Keratinocyte (primary cell): ENCODE data around the gene RAB3D. TPM values are rescaled to one million over a fixed set of nuclear protein-coding genes. Genes with fewer than 3 reads are reported as not detected.

Experiments used
- DNase-seq: peaks from one replicate; pipeline ENCODE4 v3.0.0-alpha.2; 2011; ENCODE audit warnings: low read depth, missing footprints, low spot score
- FAIRE-seq: peaks from 2 replicates; lab custom pipeline; 2011; peaks lifted over from hg19 to GRCh38; lab: Jason Lieb, UNC
- H2AFZ ChIP-seq: 2 replicates; pipeline ENCODE4 v1.6.0; 2012; ENCODE audit warnings: low read length, control low read depth, inconsistent platforms; ENCODE audit not compliant: control insufficient read depth
- H3K27ac ChIP-seq: 2 replicates; pipeline ENCODE4 v1.5.1; 2011; ENCODE audit warnings: low read length; ENCODE audit not compliant: control insufficient read depth, insufficient read depth
- H3K27me3 ChIP-seq: 3 replicates; pipeline ENCODE4 v1.6.0; 2011; ENCODE audit warnings: low read length; ENCODE audit not compliant: control insufficient read depth, insufficient read depth; ENCODE audit errors: extremely low read depth
- H3K36me3 ChIP-seq, 2 experiments: 2 replicates in 1 of 2; 3 replicates in 1 of 2; pipeline ENCODE4 v1.5.1; 2011; ENCODE audit warnings: low read length in 2 of 2, mild to moderate bottlenecking in 1 of 2; ENCODE audit not compliant: control insufficient read depth in 2 of 2, insufficient read depth in 2 of 2; ENCODE audit errors: extremely low read depth in 1 of 2
- H3K4me1 ChIP-seq: 3 replicates; pipeline ENCODE4 v1.5.1; 2011; ENCODE audit warnings: low read length; ENCODE audit not compliant: control insufficient read depth, insufficient read depth; ENCODE audit errors: extremely low read depth
- H3K4me2 ChIP-seq: 3 replicates; pipeline ENCODE4 v1.6.0; 2011; ENCODE audit warnings: low read depth, low read length; ENCODE audit not compliant: control insufficient read depth, insufficient read depth; ENCODE audit errors: extremely low read depth
- H3K4me3 ChIP-seq, 3 experiments: fragments of 200-600 bp in 1 of 3; sonication (generic) in 1 of 3; 2 replicates in 2 of 3; 3 replicates in 1 of 3; pipeline ENCODE4 v1.5.1; 2011 to 2016; ENCODE audit warnings: low read length in 3 of 3, mild to moderate bottlenecking in 3 of 3, control low read depth in 2 of 3, inconsistent platforms in 1 of 3, low read depth in 1 of 3, mixed read lengths in 1 of 3, mixed run types in 1 of 3, moderate library complexity in 1 of 3; ENCODE audit not compliant: control insufficient read depth in 2 of 3, insufficient read depth in 2 of 3; ENCODE audit errors: extremely low read depth in 1 of 3
- H3K79me2 ChIP-seq: 2 replicates; pipeline ENCODE4 v1.6.0; 2012; ENCODE audit warnings: low read length; ENCODE audit not compliant: control insufficient read depth, insufficient read depth
- H3K9ac ChIP-seq: 3 replicates; pipeline ENCODE4 v1.6.0; 2011; ENCODE audit warnings: low read length; ENCODE audit not compliant: control insufficient read depth, insufficient read depth; ENCODE audit errors: extremely low read depth
- H3K9me1 ChIP-seq: 3 replicates; pipeline ENCODE4 v1.6.0; 2011; ENCODE audit warnings: low read length; ENCODE audit not compliant: control insufficient read depth, insufficient read depth; ENCODE audit errors: extremely low read depth
- H3K9me3 ChIP-seq: 2 replicates; pipeline ENCODE4 v1.5.1; 2012; ENCODE audit warnings: low read depth, low read length; ENCODE audit not compliant: control insufficient read depth
- H4K20me1 ChIP-seq: 3 replicates; pipeline ENCODE4 v1.6.0; 2011; ENCODE audit warnings: low read length; ENCODE audit not compliant: control insufficient read depth, insufficient read depth; ENCODE audit errors: extremely low read depth
- EZH2 ChIP-seq: IDR thresholded peaks from one replicate; pipeline ENCODE4 v1.6.1; 2012; ENCODE audit warnings: inconsistent platforms, mild to moderate bottlenecking, low read length, moderate library complexity
- dilution Hi-C: fragments of 300-500 bp; cut with MboI; formaldehyde crosslinking; loops from one replicate; pipeline ENCODE4 v1.7.0; 2020; ENCODE audit warnings: low sequenced_read_pairs; ENCODE audit not compliant: extremely low pct_ligation_motif_present
- polyA plus RNA-seq, 5 experiments: library from polyadenylated mRNA; depleted of rRNA in 3 of 5; stranded (reverse) in 3 of 5; stranded (forward) in 1 of 5; unstranded in 1 of 5; fragments of >200 nt; gene quantifications; 1 replicate in 1 of 5; 2 replicates in 3 of 5; 3 replicates in 1 of 5; pipeline versions ENCODE4 v1.2.1 to v1.2.3, GENCODE V29; 2011 to 2012; ENCODE audit warnings: missing spikeins in 2 of 5, low read depth in 1 of 5, low replicate concordance in 1 of 5
- TF ChIP-seq, protein P1 (sequence below), 3 experiments: IDR thresholded peaks in 1 of 3; conservative IDR thresholded peaks in 1 of 3; optimal IDR thresholded peaks in 1 of 3; 2 replicates in 2 of 3; 3 replicates in 1 of 3; pipeline versions ENCODE3 to v1.5.1; 2011; ENCODE audit warnings: low read length in 3 of 3, mild to moderate bottlenecking in 3 of 3, moderate library complexity in 2 of 3, control low read depth in 1 of 3, inconsistent platforms in 1 of 3; ENCODE audit not compliant: insufficient read depth in 2 of 3; ENCODE audit errors: extremely low read depth in 1 of 3

The RAB3D gene
- polyA plus RNA-seq, 1 donor (not counting 4 experiments of a cell fraction or from before 2014, with no cell fraction given) = 63.1 TPM

DNA sequence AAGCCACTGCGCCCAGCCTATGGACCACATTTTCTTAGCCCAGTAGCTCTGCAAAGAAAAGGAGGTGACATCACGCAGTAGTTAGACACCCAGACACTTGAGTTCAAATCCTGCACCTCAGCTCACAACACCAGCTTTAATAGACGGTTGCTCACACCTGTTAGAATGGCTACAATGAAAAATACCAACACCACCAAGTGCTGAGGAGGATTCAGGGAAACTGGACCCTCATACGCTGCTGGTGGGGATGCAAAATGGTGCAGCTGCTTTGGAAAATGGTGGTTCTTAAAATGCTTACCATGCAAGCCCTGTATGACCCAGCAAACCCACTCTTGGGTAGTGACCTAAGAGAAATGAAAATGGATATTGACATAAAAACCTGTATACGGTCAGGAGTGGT is 65.5 kb downstream of the RAB3D start:
- FAIRE-seq = no peak
- peaks cover 10% of the 10 kb centered on the region for H3K4me1 ChIP-seq
- dilution Hi-C loops = no loop called here

DNA sequence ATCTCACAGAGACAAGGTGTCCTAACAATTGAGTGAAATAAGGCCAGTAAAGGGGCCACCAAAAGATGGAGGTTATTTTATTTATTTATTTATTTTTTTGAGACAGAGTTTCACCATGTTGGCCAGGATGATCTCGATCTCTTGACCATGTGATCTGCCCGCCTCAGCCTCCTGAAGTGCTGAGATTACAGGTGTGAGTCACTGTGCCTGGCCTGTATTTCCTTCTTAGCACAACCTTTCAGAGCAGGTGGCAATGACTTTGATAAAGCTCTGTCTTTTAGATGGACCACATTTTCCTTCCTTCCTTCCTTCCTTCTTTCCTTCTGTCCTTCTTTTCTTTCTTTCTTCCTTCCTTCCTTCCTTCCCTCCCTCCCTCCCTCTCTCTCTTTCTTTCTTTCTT is 66.2 kb downstream of the RAB3D start:
- H3K4me3 ChIP-seq = no peak overlapping the region

More for the DNA sequence above, 65.5 kb downstream of the RAB3D start:
- H4K20me1 ChIP-seq = no peaks in the 10 kb centered on the region
- H3K79me2 ChIP-seq = no peaks in the 10 kb centered on the region
- H3K36me3 ChIP-seq = no peaks in the 10 kb centered on the region
- no peaks in the 10 kb centered on the region for H3K9me3 ChIP-seq
- DNase-seq = no peak
- H2AFZ ChIP-seq = no peak overlapping the region
- H3K27me3 ChIP-seq = peaks cover 4% of the 10 kb centered on the region
- no peak overlapping the region for H3K4me2 ChIP-seq
- no peak overlapping the region for H3K9ac ChIP-seq
- H3K27ac ChIP-seq = no peak overlapping the region
- TF ChIP-seq EZH2 = no peak
- TF ChIP-seq, protein P1, sequence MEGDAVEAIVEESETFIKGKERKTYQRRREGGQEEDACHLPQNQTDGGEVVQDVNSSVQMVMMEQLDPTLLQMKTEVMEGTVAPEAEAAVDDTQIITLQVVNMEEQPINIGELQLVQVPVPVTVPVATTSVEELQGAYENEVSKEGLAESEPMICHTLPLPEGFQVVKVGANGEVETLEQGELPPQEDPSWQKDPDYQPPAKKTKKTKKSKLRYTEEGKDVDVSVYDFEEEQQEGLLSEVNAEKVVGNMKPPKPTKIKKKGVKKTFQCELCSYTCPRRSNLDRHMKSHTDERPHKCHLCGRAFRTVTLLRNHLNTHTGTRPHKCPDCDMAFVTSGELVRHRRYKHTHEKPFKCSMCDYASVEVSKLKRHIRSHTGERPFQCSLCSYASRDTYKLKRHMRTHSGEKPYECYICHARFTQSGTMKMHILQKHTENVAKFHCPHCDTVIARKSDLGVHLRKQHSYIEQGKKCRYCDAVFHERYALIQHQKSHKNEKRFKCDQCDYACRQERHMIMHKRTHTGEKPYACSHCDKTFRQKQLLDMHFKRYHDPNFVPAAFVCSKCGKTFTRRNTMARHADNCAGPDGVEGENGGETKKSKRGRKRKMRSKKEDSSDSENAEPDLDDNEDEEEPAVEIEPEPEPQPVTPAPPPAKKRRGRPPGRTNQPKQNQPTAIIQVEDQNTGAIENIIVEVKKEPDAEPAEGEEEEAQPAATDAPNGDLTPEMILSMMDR (optimal IDR thresholded peaks at IDR 0.05 in 1 of 3, IDR thresholded peaks at IDR 0.05 in 1 of 3, conservative IDR thresholded peaks at IDR 0.05 in 1 of 3; ENCODE audit: extremely low read depth in 1 of 3, insufficient read depth in 2 of 3, low read length in 3 of 3) = no peak
- H3K4me3 ChIP-seq = no peak overlapping the region
- H3K9me1 ChIP-seq = no peaks in the 10 kb centered on the region

More for the DNA sequence above, 66.2 kb downstream of the RAB3D start:
- dilution Hi-C loops = no loop called here
- Histone ChIP-seq H3K4me2 (no peak overlapping the region), H4K20me1 (no peaks in the 10 kb centered on the region), H3K27ac (no peak overlapping the region), H3K27me3 (peaks cover 4% of the 10 kb centered on the region), H3K9me3 (no peaks in the 10 kb centered on the region), H3K4me1 (peaks cover 14% of the 10 kb centered on the region), H3K36me3 (no peaks in the 10 kb centered on the region), H2AFZ (no peak overlapping the region), H3K9me1 (no peaks in the 10 kb centered on the region), H3K9ac (no peak overlapping the region), H3K79me2 (no peaks in the 10 kb centered on the region)
- TF ChIP-seq, protein P1 (optimal IDR thresholded peaks at IDR 0.05 in 1 of 3, IDR thresholded peaks at IDR 0.05 in 1 of 3, conservative IDR thresholded peaks at IDR 0.05 in 1 of 3; ENCODE audit: extremely low read depth in 1 of 3, insufficient read depth in 2 of 3, low read length in 3 of 3) = no peak
- DNase-seq (no peak), FAIRE-seq (no peak)

Other genes with a start within 250 kb of the RAB3D start
- 1.8 to 8.0 TPM (median 6.4 TPM) in 3 replicates for gene SPC24, start 183.9 kb downstream of the RAB3D start, polyA plus RNA-seq
- gene KANK2, start 142.1 kb downstream of the RAB3D start, polyA plus RNA-seq = 2.8 to 3.9 TPM (median 3.6 TPM) in 3 replicates
- 0.18 TPM in 1 of 3 replicates, not detected in the others for gene ANGPTL8, start 100.0 kb downstream of the RAB3D start, polyA plus RNA-seq
- gene DOCK6, start 77.1 kb downstream of the RAB3D start, polyA plus RNA-seq = 9.1 to 14.1 TPM (median 13.3 TPM) in 3 replicates
- gene TSPAN16, start 43.5 kb downstream of the RAB3D start, polyA plus RNA-seq = not detected in 3 replicates
- gene TMEM205, start 6.6 kb upstream of the RAB3D start, polyA plus RNA-seq = 65.5 to 107 TPM (median 91.7 TPM) in 3 replicates
- 6.4 to 9.1 TPM (median 7.5 TPM) in 3 replicates for gene CCDC159, start 6.9 kb upstream of the RAB3D start, polyA plus RNA-seq
- gene PLPPR2, start 15.8 kb upstream of the RAB3D start, polyA plus RNA-seq = 3.5 to 9.1 TPM (median 5.7 TPM) in 3 replicates
- gene SWSAP1, start 35.0 kb upstream of the RAB3D start, polyA plus RNA-seq = 2.1 to 2.5 TPM (median 2.2 TPM) in 3 replicates
- gene EPOR, start 44.7 kb upstream of the RAB3D start, polyA plus RNA-seq = 0.68 to 0.94 TPM (median 0.85 TPM) in 3 replicates
- gene RGL3, start 79.7 kb upstream of the RAB3D start, polyA plus RNA-seq = not detected in 3 replicates
- gene ODAD3, start 95.5 kb upstream of the RAB3D start, polyA plus RNA-seq = 0.05 to 0.52 TPM (median 0.09 TPM) in 3 replicates
- gene PRKCSH, start 96.0 kb upstream of the RAB3D start, polyA plus RNA-seq = 47.9 to 125 TPM (median 56.3 TPM) in 3 replicates
- gene ELAVL3, start 141.4 kb upstream of the RAB3D start, polyA plus RNA-seq = not detected in 3 replicates
- 3.7 to 5.8 TPM (median 3.8 TPM) in 3 replicates for gene ZNF653, start 166.2 kb upstream of the RAB3D start, polyA plus RNA-seq
- gene ECSIT, start 189.5 kb upstream of the RAB3D start, polyA plus RNA-seq = 16.0 to 18.8 TPM (median 18.3 TPM) in 3 replicates
- 0.16 TPM in 1 of 3 replicates, not detected in the others for gene CNN1, start 199.2 kb upstream of the RAB3D start, polyA plus RNA-seq
- gene ELOF1, start 219.6 kb upstream of the RAB3D start, polyA plus RNA-seq = 45.3 to 96.1 TPM (median 47.5 TPM) in 3 replicates
- 10.3 to 35.5 TPM (median 15.0 TPM) in 3 replicates for gene ACP5, start 238.0 kb upstream of the RAB3D start, polyA plus RNA-seq